HG02981 (cell line): ENCODE data around the gene ASIC2.

Experiments
- ATAC-seq: cut with Tn5 transposase; IDR thresholded peaks from one replicate; pipeline ENCODE4 v1.9.1; 2021; ENCODE audit warnings: mild to moderate bottlenecking, moderate library complexity; ENCODE audit not compliant: unreplicated experiment

The ASIC2 gene

GRCh38 chr17:33258296-33258695 is 34.8 kb downstream of the ASIC2 start:
- no peak for ATAC-seq

- no peak for ATAC-seq
Measured at GRCh38 chr17:33245183-33245582, 47.9 kb downstream of the ASIC2 start.

- no peak for ATAC-seq
Measured at GRCh38 chr17:33243732-33244131, 49.4 kb downstream of the ASIC2 start.

GRCh38 chr17:33242375-33243124 is 50.5 kb downstream of the ASIC2 start:
- ATAC-seq, result no peak

GRCh38 chr17:33241390-33241789 is 51.7 kb downstream of the ASIC2 start:
- ATAC-seq, result no peak

- no peak for ATAC-seq
Measured at GRCh38 chr17:33240362-33240761, 52.7 kb downstream of the ASIC2 start.

GRCh38 chr17:33239702-33240101 is 53.4 kb downstream of the ASIC2 start:
- no peak for ATAC-seq

GRCh38 chr17:33234930-33235685 is 58.0 kb downstream of the ASIC2 start:
- ATAC-seq, result no peak

- no peak for ATAC-seq
Measured at GRCh38 chr17:33234233-33234632, 58.9 kb downstream of the ASIC2 start.

- ATAC-seq, result no peak
Measured at GRCh38 chr17:33233811-33234177, 59.3 kb downstream of the ASIC2 start.

- no peak for ATAC-seq
Measured at GRCh38 chr17:33229499-33229898, 63.6 kb downstream of the ASIC2 start.

- no peak for ATAC-seq
Measured at GRCh38 chr17:33229028-33229427, 64.1 kb downstream of the ASIC2 start.

GRCh38 chr17:33228548-33228947 is 64.5 kb downstream of the ASIC2 start:
- no peak for ATAC-seq

GRCh38 chr17:33227911-33228310 is 65.2 kb downstream of the ASIC2 start:
- ATAC-seq, result no peak

- ATAC-seq, result no peak
Measured at GRCh38 chr17:33225994-33226393, 67.1 kb downstream of the ASIC2 start.

GRCh38 chr17:33225509-33225908 is 67.6 kb downstream of the ASIC2 start:
- no peak for ATAC-seq

- no peak for ATAC-seq
Measured at GRCh38 chr17:33220036-33220435, 73.1 kb downstream of the ASIC2 start.

GRCh38 chr17:33218698-33219601 is 74.1 kb downstream of the ASIC2 start:
- ATAC-seq, result no peak

- ATAC-seq, result no peak
Measured at GRCh38 chr17:33217891-33218290, 75.2 kb downstream of the ASIC2 start.

GRCh38 chr17:33214996-33215395 is 78.1 kb downstream of the ASIC2 start:
- ATAC-seq, result no peak

- no peak for ATAC-seq
Measured at GRCh38 chr17:33210285-33210684, 82.8 kb downstream of the ASIC2 start.
